HG03354 (cell line): ENCODE data around the gene PCDH9.

Experiments
- ATAC-seq: cut with Tn5 transposase; IDR thresholded peaks from one replicate; pipeline ENCODE4 v1.9.1; 2021; ENCODE audit warnings: mild to moderate bottlenecking; ENCODE audit not compliant: unreplicated experiment, poor library complexity, severe bottlenecking

PCDH9 gene

GRCh38 chr13:67168384-67168783, 61.8 kb downstream of the PCDH9 start:
- ATAC-seq: no peak

- ATAC-seq: no peak
Measured at GRCh38 chr13:67167420-67167819, 62.7 kb downstream of the PCDH9 start.

- ATAC-seq: no peak
Measured at GRCh38 chr13:67161176-67161575, 69.0 kb downstream of the PCDH9 start.

GRCh38 chr13:67158903-67159302, 71.2 kb downstream of the PCDH9 start:
- ATAC-seq: no peak

GRCh38 chr13:67156723-67157060, 73.4 kb downstream of the PCDH9 start:
- no peak for ATAC-seq

GRCh38 chr13:67155898-67156722, 74.0 kb downstream of the PCDH9 start:
- ATAC-seq: no peak

- no peak for ATAC-seq
Measured at GRCh38 chr13:67152085-67152484, 78.1 kb downstream of the PCDH9 start.

GRCh38 chr13:67151652-67152051, 78.5 kb downstream of the PCDH9 start:
- no peak for ATAC-seq

- ATAC-seq: no peak
Measured at GRCh38 chr13:67150608-67151007, 79.5 kb downstream of the PCDH9 start.

- ATAC-seq: no peak
Measured at GRCh38 chr13:67148161-67148571, 82.0 kb downstream of the PCDH9 start.

GRCh38 chr13:67147342-67148133, 82.6 kb downstream of the PCDH9 start:
- no peak for ATAC-seq

- ATAC-seq: no peak
Measured at GRCh38 chr13:67146523-67147130, 83.5 kb downstream of the PCDH9 start.

GRCh38 chr13:67145950-67146349, 84.2 kb downstream of the PCDH9 start:
- ATAC-seq: no peak

GRCh38 chr13:67143544-67144115, 86.5 kb downstream of the PCDH9 start:
- no peak for ATAC-seq

GRCh38 chr13:67140006-67140405, 90.1 kb downstream of the PCDH9 start:
- ATAC-seq: no peak

GRCh38 chr13:67139551-67139950, 90.6 kb downstream of the PCDH9 start:
- no peak for ATAC-seq

- no peak for ATAC-seq
Measured at GRCh38 chr13:67138970-67139369, 91.2 kb downstream of the PCDH9 start.

- no peak for ATAC-seq
Measured at GRCh38 chr13:67137044-67137735, 92.9 kb downstream of the PCDH9 start.

GRCh38 chr13:67136157-67136556, 94.0 kb downstream of the PCDH9 start:
- no peak for ATAC-seq

- no peak for ATAC-seq
Measured at GRCh38 chr13:67135356-67135755, 94.8 kb downstream of the PCDH9 start.
